SU-DHL-6 (cell line): ENCODE measurements around the gene HNRNPLL.

Experiments
- EZH2phosphoT487 ChIP-seq: fragments of 200-600 bp; sonication (generic), shearing (Covaris generic); conservative IDR thresholded peaks from 2 replicates; pipeline ENCODE4 v1.6.1; 2018; ENCODE audit warnings: mild to moderate bottlenecking, antibody characterized with exemption, low read length, moderate library complexity, mixed read lengths
- TF ChIP-seq, protein P1 (sequence below): fragments of 200-600 bp; sonication (generic); IDR thresholded peaks from one replicate; pipeline ENCODE4 v1.5.1; 2017; ENCODE audit warnings: antibody characterized with exemption, mild to moderate bottlenecking, low read length, moderate library complexity; ENCODE audit not compliant: insufficient read depth, poor library complexity, severe bottlenecking

DNA sequence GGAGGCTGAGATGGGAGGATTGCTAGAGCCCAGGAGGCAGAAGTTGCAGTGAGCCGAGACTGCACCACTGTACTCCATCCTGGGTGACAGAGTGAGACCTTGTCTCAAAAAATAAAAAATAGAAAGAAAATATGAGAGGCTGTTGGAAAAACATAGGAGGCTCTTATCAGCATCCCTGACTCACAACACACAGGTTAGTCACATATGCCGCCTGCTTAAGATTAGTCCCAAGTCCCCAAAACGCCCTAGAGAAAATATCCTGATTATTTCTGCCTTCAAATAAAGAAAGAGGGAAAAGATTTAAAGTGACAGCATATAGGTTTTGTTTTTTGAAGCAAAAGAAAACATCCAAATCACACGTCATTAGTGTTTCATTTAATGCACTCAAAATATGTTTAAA is 33.3 kb upstream of the HNRNPLL start:
- TF ChIP-seq, protein P1, sequence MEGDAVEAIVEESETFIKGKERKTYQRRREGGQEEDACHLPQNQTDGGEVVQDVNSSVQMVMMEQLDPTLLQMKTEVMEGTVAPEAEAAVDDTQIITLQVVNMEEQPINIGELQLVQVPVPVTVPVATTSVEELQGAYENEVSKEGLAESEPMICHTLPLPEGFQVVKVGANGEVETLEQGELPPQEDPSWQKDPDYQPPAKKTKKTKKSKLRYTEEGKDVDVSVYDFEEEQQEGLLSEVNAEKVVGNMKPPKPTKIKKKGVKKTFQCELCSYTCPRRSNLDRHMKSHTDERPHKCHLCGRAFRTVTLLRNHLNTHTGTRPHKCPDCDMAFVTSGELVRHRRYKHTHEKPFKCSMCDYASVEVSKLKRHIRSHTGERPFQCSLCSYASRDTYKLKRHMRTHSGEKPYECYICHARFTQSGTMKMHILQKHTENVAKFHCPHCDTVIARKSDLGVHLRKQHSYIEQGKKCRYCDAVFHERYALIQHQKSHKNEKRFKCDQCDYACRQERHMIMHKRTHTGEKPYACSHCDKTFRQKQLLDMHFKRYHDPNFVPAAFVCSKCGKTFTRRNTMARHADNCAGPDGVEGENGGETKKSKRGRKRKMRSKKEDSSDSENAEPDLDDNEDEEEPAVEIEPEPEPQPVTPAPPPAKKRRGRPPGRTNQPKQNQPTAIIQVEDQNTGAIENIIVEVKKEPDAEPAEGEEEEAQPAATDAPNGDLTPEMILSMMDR = no peak
- no peak for TF ChIP-seq EZH2phosphoT487
